HL-60 (cell line): ENCODE data around the gene EVA1C.

ENCODE experiments used
- DNase-seq, 2 experiments: peaks; one replicate each; pipeline ENCODE4 v3.0.0-alpha.2; 2010 to 2020; ENCODE audit warnings: low read depth in 1 of 2, low spot score in 1 of 2
- H3K27ac ChIP-seq: fragments of 250-450 bp; sonication (Bioruptor Pico); replicated peaks from 2 replicates; pipeline ENCODE4 v1.5.1; 2020; ENCODE audit warnings: mild to moderate bottlenecking, moderate library complexity
- H3K27me3 ChIP-seq: fragments of 250-450 bp; sonication (Bioruptor Pico); 2 replicates; pipeline ENCODE4 v1.5.1; 2021; ENCODE audit warnings: mild to moderate bottlenecking, moderate library complexity; ENCODE audit not compliant: insufficient read depth, poor library complexity, severe bottlenecking
- H3K4me3 ChIP-seq: replicated peaks from 2 replicates; pipeline ENCODE4 v1.5.1; 2011; ENCODE audit warnings: mild to moderate bottlenecking, control low read depth, low read length; ENCODE audit not compliant: insufficient read depth
- GABPA ChIP-seq: IDR thresholded peaks from 2 replicates; pipeline ENCODE4 v1.6.1; 2012; ENCODE audit warnings: low read depth
- POLR2AphosphoS5 ChIP-seq: IDR thresholded peaks from 2 replicates; pipeline ENCODE4 v1.6.1; 2012; ENCODE audit warnings: low read depth
- REST ChIP-seq: IDR thresholded peaks from 2 replicates; pipeline ENCODE4 v1.6.1; 2012; ENCODE audit warnings: low read depth; ENCODE audit not compliant: insufficient replicate concordance
- SPI1 ChIP-seq: IDR thresholded peaks from 2 replicates; pipeline ENCODE4 v1.6.1; 2012; ENCODE audit warnings: low read depth, mild to moderate bottlenecking, borderline replicate concordance
- TF ChIP-seq, protein P1 (sequence below): IDR thresholded peaks from one replicate; pipeline ENCODE4 v1.5.1; 2011; ENCODE audit warnings: low read length, control low read depth, inconsistent platforms; ENCODE audit not compliant: insufficient read depth

EVA1C gene

GRCh38 chr21:32534113-32534512 is 121.6 kb downstream of the EVA1C start:
- no peak overlapping the region for H3K27ac ChIP-seq
- peaks cover 5% of the 10 kb centered on the region for H3K27me3 ChIP-seq
- DNase-seq: no peak
- H3K4me3 ChIP-seq: no peak overlapping the region
- TF ChIP-seq SPI1 (no peak), POLR2AphosphoS5 (no peak), GABPA (no peak), REST (no peak)
- TF ChIP-seq, protein P1, sequence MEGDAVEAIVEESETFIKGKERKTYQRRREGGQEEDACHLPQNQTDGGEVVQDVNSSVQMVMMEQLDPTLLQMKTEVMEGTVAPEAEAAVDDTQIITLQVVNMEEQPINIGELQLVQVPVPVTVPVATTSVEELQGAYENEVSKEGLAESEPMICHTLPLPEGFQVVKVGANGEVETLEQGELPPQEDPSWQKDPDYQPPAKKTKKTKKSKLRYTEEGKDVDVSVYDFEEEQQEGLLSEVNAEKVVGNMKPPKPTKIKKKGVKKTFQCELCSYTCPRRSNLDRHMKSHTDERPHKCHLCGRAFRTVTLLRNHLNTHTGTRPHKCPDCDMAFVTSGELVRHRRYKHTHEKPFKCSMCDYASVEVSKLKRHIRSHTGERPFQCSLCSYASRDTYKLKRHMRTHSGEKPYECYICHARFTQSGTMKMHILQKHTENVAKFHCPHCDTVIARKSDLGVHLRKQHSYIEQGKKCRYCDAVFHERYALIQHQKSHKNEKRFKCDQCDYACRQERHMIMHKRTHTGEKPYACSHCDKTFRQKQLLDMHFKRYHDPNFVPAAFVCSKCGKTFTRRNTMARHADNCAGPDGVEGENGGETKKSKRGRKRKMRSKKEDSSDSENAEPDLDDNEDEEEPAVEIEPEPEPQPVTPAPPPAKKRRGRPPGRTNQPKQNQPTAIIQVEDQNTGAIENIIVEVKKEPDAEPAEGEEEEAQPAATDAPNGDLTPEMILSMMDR: no peak

- Histone ChIP-seq H3K27me3 (peaks cover 5% of the 10 kb centered on the region), H3K4me3 (no peak overlapping the region), H3K27ac (no peak overlapping the region)
- no peak for DNase-seq
- TF ChIP-seq POLR2AphosphoS5 (no peak), SPI1 (no peak), GABPA (no peak), REST (no peak)
- TF ChIP-seq, protein P1: no peak
These were observed 123.1 kb downstream of the EVA1C start for GRCh38 chr21:32535612-32536011.

GRCh38 chr21:32537569-32537881 is 125.0 kb downstream of the EVA1C start:
- Histone ChIP-seq H3K27me3 (peaks cover 5% of the 10 kb centered on the region), H3K4me3 (no peak overlapping the region), H3K27ac (no peak overlapping the region)
- TF ChIP-seq GABPA (no peak), REST (no peak)
- DNase-seq: no peak

- TF ChIP-seq GABPA (no peak), POLR2AphosphoS5 (no peak), REST (no peak), SPI1 (no peak)
- TF ChIP-seq, protein P1: no peak
- peak in 1 of 2 experiments; percentile 14 for DNase-seq
- no peak overlapping the region for H3K27ac ChIP-seq
These were observed 125.8 kb downstream of the EVA1C start for GRCh38 chr21:32538147-32538792.

More at GRCh38 chr21:32538147-32538792, 125.8 kb downstream of the EVA1C start:
- H3K27me3 ChIP-seq: peaks cover 5% of the 10 kb centered on the region
- H3K4me3 ChIP-seq: no peak overlapping the region
